ENCODE results near the gene ALK.

ALK gene

GRCh38 chr2:29706171-29706720 lies 215.1 kb downstream of the ALK start:
- no peak for DNase-seq

- no peak for DNase-seq
These were observed 215.8 kb downstream of the ALK start for GRCh38 chr2:29705616-29706015.

DNA sequence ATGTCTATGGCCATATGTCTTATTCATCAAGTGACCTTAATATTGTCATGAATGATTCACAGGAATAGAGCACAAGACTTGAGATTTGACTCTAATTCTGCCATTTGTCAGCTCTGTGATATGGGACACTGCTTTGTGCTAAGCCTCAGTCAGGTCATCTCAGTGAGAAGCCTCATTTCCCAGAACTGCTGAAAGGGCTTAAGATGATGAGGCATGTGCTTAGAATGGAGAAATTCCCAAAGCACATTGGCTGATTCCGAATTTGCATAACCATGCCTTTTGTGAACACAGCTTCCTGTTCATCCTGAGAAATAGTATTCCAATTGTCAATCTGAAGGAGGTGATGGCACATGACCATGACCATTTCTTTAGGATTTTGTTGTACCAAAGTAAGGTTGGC lies 218.1 kb downstream of the ALK start:
- no peak for DNase-seq

- DNase-seq: no peak
These were observed 219.1 kb downstream of the ALK start for GRCh38 chr2:29702276-29702675.

DNA sequence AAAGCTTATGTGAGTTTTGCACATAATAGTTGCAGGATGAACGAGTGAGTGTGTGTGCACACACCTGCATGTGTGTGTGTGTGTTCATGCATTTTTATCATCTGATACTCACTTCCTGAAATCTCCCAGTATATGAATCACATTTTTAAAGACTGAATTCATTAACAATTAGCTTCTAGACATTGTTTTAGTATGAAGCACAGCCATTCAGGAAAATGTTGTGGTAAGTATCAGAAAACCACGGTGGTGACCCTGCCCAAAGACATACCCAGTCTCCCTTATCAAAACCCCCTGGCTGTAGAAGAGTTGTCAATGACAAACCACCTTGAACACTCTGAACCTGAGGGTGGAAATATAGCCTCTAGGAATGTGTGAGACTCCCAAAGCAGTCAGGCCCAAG lies 220.8 kb downstream of the ALK start:
- no peak for DNase-seq

DNA sequence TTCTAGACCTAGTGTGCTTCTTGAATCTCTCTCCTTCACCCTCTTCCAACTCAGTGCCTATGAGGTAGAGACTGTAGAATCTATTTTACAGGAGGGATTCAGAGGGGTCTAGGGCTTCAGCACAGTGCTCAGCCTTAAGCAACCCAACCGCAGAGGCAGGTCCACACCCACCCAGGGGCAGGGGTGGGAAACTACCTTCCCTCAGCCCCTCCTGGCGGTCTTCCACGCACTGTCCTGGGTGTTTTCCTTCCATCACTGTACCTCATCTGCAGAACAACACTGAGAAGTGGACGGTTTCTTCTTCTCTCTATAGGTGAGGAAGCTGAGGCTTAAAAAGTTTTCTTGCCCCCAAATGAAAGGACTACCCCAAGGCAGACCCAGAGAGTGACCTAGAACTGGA lies 222.3 kb downstream of the ALK start:
- no peak for DNase-seq

DNA sequence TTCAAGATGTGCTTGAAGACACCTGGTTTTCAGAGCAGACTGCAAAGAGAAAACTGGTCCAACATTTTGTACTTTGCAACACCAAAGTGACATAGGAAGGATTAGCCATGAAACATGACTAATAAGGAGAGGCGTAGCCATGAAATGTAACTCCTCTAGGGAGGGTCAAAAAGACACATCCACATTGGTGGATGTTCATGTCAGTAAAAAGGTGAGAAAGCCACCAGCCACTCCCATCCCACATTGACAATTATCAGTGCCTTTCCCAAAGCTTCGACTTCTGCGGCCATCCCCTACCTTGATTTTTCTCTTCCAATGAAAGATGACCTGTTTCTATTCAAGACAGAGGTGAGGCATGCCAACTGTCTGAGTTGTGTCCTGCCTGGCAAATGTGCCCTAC lies 223.2 kb downstream of the ALK start:
- no peak for DNase-seq

DNA sequence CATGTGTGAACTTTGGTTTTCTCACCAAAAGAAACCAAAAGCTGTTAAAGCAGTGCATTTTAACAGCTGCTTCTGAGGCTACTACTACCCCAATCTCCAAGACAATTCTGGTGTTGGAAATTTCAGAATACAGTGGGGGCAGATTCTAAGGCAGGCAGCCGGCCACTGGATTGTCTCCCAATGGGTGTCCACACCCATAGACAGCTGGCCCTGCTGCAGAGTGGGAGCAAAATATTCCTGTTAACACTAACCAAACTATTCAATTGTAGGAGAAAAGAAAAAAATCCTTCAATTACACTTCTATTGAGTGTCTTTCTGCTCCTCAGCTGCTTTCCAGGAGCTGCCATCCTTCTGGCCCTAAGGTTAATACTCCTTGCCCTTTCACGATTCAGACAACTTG lies 223.7 kb downstream of the ALK start:
- DNase-seq: no peak

- DNase-seq: no peak
These were observed 224.2 kb downstream of the ALK start for GRCh38 chr2:29697181-29697580.

DNA sequence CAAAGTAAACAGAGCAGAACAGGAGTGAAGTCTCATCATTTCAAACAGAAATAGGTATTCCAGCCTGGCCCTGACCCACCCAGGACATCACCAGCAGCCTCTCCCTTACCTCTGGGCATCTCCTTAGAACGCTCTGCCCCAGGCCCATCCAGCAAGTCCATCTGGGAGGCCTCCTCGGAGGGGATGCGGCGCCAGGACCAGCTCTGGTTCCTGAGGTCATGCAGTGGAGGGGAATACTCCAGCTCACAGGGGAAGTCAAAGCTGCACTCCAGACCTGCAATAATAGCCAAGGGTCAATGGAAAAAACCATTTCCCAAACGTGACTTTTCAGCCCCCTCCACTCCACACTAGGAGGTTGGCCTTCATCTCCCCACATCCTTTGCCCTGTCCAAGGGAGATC lies 226.6 kb downstream of the ALK start:
- no peak for DNase-seq

DNA sequence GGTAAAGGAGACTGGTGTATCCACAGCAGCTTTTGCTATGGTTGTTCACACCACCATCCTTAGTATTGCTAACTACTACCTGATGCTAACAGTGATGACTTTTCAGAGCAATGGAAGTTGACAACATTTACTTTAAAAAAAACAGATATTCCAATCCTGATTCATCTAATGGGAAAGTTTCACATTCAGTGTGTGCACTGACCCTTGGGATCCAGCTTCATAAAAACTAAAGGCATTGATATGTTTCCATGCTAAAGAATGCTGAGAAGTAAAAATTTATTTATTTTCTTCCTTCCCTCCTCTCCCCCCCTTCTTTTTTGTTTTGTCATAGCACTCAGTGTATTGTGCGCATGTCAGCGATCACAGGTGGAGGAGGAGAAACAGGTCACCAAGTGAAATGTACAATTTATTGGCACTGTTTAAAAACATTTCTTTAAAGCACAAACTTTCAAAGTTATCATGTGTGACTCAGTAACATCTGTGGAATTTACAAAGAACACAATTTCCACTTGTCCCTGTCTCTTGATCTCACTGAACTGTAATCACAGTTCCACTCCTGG lies 229.9 kb downstream of the ALK start:
- no peak for DNase-seq

DNA sequence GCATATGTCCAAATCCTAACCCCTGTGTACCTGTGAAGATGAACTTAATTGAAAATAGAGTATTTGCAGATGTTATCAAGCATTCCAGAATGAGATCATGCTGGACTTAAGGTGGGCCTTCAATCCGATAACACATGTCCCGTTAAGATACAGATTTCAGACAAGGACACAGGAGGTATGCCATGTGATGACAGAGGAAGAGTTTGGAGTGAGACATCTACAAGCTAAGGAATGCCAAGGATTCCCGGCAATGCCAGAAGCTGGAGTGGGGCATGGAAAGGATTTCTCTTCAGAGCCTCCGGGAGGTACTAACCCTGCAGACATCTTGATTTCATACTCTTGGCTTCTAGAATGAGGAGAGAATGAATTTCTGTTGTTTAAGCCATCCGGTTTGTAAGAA lies 231.7 kb downstream of the ALK start:
- DNase-seq: no peak

DNA sequence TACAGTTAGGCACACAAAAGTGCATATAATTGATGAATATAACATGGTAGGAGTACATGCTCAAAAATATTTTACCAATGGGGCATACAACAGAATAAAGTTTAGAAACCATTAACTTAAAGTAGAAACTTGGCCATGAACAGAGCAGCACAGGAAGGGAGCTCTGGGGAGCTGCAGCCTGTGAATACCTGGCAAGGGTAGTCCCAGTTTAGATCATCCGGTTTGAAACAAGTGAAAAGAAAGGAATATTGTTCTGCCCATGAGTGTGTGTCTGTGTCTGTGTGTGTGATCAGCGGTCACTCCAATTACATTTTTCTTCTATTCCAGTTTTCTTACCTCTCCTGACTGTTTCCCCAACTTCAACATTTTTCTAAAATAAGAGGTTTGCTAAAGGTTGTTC lies 233.0 kb downstream of the ALK start:
- no peak for DNase-seq

GRCh38 chr2:29687121-29687520 lies 234.3 kb downstream of the ALK start:
- DNase-seq: no peak

DNA sequence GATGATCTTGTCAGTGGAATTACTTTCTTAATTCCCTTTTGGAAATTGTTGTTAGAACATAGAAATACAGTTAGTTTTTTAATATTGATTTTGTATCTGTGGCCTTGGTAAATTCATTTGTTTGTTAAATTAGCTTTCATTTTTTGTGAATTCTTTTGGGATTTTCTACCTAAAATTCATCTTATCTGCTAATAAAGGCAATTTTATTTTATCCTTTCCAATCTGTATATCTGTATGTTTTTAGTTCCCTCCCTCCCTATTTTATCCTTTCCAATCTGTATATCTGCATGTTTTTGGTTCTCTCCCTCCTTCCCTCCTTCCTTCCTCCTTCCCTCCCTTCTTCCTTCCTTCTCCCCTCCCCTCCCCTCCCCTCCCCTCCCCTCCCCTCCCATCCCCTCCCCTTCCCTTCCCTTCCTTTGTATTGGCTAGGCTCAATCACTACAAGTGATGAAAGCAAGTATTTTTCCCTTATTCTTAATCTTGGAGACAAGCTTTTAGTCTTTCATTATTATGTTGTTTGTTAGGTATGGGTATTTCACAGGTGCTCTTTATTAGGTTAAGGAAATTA lies 244.4 kb downstream of the ALK start:
- no peak for DNase-seq

DNA sequence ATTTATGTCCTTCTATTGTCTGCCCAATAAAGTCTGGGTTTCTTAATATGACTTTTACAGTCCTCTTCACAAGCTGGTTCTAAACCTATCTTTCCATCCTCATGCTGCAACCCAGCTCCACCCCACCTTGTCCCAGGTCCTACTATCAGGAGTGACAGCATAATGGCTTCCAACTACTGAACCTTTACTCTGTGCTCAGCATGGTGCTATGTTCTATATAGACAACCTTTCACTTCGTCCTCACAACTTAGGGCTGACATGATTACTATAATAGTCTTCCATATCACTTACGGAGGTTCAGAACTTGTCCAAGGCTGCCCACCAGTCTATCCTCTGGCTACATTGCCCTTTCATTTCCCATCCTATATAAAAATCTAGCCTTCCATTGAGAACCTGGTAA lies 256.8 kb downstream of the ALK start:
- no peak for DNase-seq

DNA sequence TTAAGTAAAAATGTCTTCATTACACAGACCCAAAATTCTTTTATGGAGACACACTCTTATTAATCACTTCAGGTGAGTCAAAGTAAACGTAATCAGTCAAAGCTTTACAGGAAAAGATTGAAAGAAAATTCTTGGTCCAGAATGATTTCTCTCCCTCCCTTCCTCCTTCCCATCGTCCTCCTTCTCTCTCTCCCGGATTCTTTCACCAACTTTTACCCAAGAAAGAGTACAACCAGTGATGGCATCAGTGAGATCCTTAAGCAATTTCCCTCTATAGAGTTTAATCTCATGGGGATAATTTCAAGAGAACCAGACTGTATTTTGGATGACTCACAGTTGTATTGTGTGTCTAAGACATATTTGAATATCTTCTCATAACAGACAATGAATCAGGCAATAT lies 258.1 kb downstream of the ALK start:
- DNase-seq: no peak

DNA sequence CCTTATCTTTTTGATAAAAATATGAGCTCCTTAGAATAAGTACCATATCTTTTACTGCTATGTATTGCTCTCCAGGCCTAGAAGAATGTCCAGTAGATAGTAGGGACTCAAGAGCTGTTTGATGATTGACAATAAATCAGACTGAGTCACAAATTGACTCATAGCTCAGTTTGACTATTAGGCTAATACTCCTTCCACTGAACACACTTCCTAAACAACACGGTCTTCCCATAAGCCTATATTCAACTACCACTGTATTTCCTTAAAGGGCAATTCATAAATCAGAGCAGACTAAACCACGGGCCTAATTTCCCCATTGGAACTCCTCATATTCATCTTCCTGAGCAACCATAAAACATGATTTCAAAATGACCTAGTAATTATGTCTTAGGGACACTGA lies 258.5 kb downstream of the ALK start:
- no peak for DNase-seq

- no peak for DNase-seq
These were observed 261.2 kb downstream of the ALK start for GRCh38 chr2:29660201-29660600.

DNA sequence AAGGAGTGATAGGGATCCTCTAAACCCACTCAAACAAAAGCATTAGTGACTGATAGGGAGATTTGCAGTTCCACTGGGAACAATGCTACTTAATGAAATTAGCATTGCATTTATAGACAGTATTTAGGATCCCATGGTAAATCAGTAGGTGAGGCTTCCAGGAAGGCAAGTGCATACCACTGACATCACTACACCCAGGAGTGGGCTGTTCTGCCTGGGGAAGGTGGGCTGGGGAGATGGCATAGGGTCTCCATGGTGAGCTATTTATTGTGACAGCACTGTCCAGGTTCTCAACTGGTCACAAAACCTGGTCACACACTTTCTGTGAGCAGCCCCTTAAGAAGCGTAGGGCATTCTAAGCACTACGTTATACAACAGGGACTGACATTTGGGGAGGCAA lies 262.2 kb downstream of the ALK start:
- DNase-seq: no peak

DNA sequence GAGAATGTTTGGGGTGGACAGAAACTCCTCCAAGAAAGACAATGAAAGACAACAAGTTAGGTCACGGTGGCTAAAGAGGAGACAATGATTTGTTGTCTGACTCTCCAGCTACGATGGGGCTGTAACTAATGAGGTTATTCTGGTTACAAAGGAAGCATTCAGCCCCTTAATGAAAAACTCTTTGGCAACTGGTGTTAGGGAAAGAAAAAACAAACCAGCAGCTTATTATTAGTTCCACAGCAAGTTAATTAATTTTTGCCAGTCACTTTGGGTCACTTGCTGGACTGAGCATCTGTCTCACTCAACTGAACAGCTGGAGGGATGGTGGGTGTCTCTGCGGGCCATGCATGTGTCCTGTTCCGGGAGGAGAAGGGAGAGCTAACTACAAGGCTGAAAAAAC lies 263.7 kb downstream of the ALK start:
- DNase-seq: no peak

- no peak for DNase-seq
These were observed 265.8 kb downstream of the ALK start for GRCh38 chr2:29655391-29656086.

- no peak for DNase-seq
These were observed 270.7 kb downstream of the ALK start for GRCh38 chr2:29650631-29651097.

- no peak for DNase-seq
These were observed 276.4 kb downstream of the ALK start for GRCh38 chr2:29644949-29645348.
